ENCODE data around the gene TSPEAR.
"Not testable (repeated sequence)": the region's sequence is repeated elsewhere in the genome, so short reads cannot be mapped to it uniquely, and the experiment has no call there.

Gene TSPEAR

GRCh38 chr21:44511938-44512275 lies 199.5 kb downstream of the TSPEAR start:
- DNase-seq = no peak

DNA sequence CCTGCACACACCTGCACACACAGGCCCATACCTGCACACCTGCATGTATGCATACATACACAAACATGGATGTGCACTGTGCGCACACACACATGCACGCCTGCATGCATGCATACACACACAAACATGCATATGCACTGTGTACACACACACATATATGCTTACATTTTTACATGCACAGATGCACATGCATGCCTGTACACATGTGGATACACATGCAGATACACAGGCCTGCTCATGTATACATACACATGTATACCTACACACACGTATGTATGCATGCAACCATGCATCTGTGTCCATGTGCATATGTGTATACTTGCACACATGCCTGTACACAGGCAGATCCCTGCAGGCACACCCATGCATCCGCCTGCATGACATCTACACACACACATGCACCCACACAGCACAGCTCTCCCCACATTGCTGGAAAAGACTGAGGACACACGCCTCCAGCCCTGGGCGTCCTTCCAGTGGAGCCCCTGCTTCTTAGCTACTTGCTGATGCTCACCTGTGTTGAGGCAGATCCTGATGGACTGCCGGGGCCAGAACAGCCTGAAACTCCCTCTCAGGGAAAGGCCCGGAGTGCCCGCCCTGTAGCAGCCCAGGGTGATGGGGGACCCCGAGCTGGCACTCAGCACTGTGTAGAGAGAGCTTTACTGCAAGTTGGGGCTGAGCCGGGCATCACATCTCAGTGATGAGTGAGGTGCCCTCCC lies 200.0 kb downstream of the TSPEAR start:
- DNase-seq = no peak

- DNase-seq = peak; percentile 75 to 84
These were observed 200.7 kb downstream of the TSPEAR start for GRCh38 chr21:44510508-44511218.

- no peak for DNase-seq
These were observed 201.3 kb downstream of the TSPEAR start for GRCh38 chr21:44510109-44510507.

DNA sequence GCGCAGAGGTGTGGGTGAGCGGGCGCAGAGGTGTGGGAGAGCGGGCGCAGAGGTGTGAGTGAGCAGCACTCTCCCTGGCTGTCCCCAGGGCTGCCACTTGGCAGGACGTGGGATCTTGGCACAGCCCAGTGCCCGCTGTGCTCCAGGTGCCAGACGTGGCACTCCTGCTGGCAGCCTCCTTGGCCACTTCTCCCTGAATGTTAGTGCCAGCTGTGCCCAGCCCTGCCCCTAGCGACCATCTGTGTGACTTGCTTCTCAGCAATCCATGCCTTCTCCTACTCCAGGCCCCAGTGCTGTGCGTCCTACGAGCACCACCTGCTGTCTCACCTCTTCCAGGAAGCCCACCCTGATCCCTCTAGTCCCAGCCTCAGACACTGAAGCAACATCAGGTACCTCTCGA lies 201.8 kb downstream of the TSPEAR start:
- no peak for DNase-seq

- no peak for DNase-seq
These were observed 202.5 kb downstream of the TSPEAR start for GRCh38 chr21:44508711-44509445.

DNA sequence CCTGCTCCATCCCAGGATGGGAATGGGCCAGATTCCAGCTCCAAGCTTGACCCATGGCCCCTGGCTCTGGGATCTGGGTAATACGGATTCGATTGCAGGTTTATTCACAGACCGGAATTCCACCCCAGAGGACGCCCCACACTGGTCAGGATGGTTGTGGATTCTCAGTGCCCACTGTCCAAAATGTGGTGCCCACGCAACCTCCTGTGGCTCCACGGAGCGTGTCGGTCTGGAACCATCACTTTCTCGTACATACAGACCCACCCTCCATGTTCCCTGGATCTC lies 203.0 kb downstream of the TSPEAR start:
- no peak for DNase-seq

- DNase-seq = no peak
These were observed 203.5 kb downstream of the TSPEAR start for GRCh38 chr21:44507673-44508425.

GRCh38 chr21:44506279-44507255 lies 204.8 kb downstream of the TSPEAR start:
- no peak for DNase-seq

GRCh38 chr21:44505673-44506278 lies 205.6 kb downstream of the TSPEAR start:
- no peak for DNase-seq

DNA sequence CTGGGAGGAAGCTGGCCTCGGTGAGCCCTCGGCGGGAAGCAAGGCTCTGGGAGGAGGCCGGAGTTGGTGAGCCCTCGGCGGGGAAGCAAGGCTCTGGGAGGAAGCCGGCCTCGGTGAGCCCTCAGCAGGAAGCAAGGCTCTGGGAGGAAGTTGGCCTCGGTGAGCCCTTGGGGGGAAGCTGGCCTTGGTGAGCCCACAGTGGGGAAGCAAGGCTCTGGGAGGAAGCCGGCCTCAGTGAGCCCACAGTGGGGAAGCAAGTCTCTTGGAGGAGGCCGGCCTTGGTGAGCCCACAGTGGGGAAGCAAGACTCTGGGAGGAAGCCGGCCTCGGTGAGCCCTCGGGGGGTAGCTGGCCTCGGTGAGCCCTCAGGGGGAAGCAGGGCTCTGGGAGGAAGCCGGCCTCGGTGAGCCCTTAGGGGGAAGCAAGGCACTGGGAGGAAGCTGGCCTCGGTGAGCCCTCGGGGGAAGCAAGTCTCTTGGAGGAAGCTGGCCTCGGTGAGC lies 207.4 kb downstream of the TSPEAR start:
- DNase-seq = no peak

GRCh38 chr21:44503006-44503889 lies 208.1 kb downstream of the TSPEAR start:
- not testable (repeated sequence) for DNase-seq

DNA sequence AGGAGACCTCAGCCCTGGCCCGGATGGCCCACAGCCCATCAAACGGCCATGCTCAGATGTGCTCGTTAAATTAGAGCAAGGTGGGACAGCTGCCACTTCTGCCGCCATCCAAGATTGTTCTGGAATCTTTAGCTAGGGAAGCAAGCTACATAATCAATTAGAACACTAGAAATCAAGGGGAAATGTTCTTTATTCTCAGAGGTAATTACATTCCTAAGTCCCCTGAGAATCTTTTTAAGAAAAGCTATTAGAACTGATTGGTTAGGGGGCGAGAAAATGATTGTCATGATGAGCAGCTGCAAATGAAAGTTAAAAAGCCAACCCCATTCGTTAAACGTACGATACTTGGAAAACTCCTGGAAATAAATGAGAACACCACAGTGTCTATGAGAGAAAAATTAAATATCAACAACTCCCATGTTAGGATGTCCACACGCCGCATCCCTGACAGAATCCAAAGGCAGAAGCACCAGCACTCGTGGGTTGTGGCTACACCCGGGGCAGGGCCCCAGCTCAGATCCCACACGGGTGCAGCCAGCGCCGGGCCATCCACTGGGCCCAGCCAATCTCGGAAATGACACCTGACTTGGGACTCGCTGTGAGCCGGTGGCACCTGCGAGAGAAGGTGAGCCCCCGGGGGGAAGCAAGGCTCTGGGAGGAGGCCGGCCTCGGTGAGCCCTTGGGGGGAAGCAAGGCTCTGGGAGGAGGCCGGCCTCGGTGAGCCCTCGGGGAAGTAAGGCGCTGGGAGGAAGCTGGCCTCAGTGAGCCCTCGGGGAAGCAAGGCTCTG lies 209.0 kb downstream of the TSPEAR start:
- DNase-seq = no peak

GRCh38 chr21:44500111-44500510 lies 211.3 kb downstream of the TSPEAR start:
- DNase-seq = no peak

DNA sequence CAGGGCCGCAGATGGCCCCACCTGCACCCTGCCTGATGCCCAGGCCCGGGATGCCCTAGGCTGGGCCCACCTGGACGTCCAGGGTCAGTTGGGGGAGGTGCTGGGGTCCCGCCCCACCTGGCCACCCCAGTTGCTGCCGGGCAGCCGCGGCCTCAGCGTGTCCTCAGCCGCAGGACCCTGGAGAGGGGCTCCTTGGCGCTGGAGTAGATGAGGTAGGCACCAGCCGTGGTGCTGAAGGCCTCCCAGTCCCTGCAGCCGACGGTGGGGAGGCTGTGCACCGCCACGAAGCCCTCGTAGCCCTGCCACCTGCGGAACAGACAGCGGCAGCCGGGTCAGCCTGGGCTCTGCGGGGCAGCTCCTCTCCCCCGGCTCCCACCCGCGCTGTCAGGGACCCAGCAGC lies 211.7 kb downstream of the TSPEAR start:
- DNase-seq = no peak

DNA sequence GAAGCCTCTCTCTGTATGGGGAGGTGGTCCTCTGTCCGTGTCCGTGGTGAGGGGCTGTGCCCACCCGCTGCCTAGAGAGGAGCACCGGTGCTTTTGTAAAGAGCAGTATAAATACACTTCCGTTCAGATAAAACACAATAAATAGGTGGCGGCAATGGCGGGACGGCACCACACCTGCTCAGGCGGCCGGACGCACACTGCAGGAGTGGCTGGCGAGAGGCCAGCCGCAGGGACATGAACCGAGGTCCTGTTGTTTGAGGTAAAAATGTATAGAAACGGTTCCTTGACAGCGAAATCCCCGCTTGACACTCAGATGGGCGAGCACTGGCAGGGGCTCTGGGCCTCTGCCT lies 212.2 kb downstream of the TSPEAR start:
- DNase-seq = no peak

GRCh38 chr21:44498280-44499210 lies 212.8 kb downstream of the TSPEAR start:
- DNase-seq = no peak

DNA sequence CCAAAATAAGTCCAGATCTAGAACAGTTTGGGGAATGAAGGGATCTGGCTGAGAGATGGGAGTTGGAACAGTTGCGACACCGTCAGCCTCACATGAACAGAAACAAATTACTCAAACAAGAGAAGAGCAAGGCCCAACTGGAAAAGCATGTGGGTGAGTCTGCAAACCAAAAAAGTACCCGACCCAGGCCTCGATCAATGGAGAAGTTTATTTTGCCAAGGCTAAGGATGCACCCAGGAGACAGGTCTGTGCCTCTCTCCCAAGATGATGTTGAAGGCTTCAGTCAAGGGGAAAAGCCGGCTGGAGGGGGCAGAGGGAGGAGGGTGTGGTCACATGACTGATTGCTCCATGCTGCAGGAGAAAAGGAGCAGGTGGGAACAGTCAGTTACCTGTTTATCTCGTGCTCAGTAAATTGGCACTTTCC lies 213.7 kb downstream of the TSPEAR start:
- no peak for DNase-seq
